ENCODE data around the gene SYN1. TPM values are rescaled to one million over a fixed set of nuclear protein-coding genes. Genes with fewer than 3 reads are reported as not detected.

SYN1 gene
- total RNA-seq, 1 donor from 2014 or later, result not detected

GRCh38 chrX:47556045-47556623, 63.5 kb downstream of the SYN1 start:
- DNase-seq (peak; percentile 60), ATAC-seq (ENCODE audit: low read depth) (peak; percentile 84)
- peak overlapping the region; percentile 93 for H3K4me3 Mint-ChIP-seq
- H3K4me1 Mint-ChIP-seq, result peaks cover 21% of the 10 kb centered on the region
- H3K36me3 Mint-ChIP-seq (ENCODE audit: low read depth), result peaks cover 4% of the 10 kb centered on the region
- no peak for TF ChIP-seq CTCF (IDR thresholded peaks at IDR 0.05)
- H3K27me3 Mint-ChIP-seq, result no peaks in the 10 kb centered on the region
- intact Hi-C loops (cut with micrococcal nuclease), result no loop called here
- POLR2A ChIA-PET, result interaction anchor here (0.6 to 1.5 kb wide), 14 partner anchors 11 to 1487 kb away, joined by 3 to 10 read pairs (median 4); partner anchors contain the start of genes ELK1, NDUFB11, RBM10 and TFE3
- CTCF ChIA-PET, result interaction anchor here (1.1 kb wide), 1 partner anchor 16 kb away, joined by 3 read pairs; no protein-coding TSS in a partner anchor
- H3K9me3 Mint-ChIP-seq, result no peaks in the 10 kb centered on the region
- H3K27ac Mint-ChIP-seq, result peak overlapping the region; percentile 96

GRCh38 chrX:47543496-47543895, 76.2 kb downstream of the SYN1 start:
- ATAC-seq (ENCODE audit: low read depth) (no peak), DNase-seq (no peak)
- ChIA-PET POLR2A (no interaction called here), CTCF (no interaction called here)
- peaks cover 2% of the 10 kb centered on the region for H3K27me3 Mint-ChIP-seq
- H3K4me1 Mint-ChIP-seq, result no peaks in the 10 kb centered on the region
- intact Hi-C loops (cut with micrococcal nuclease), result no loop called here
- no peak for TF ChIP-seq CTCF (IDR thresholded peaks at IDR 0.05)
- H3K36me3 Mint-ChIP-seq (ENCODE audit: low read depth), result no peaks in the 10 kb centered on the region
- no peak overlapping the region for H3K4me3 Mint-ChIP-seq
- H3K27ac Mint-ChIP-seq, result no peak overlapping the region
- H3K9me3 Mint-ChIP-seq, result no peaks in the 10 kb centered on the region

GRCh38 chrX:47540754-47541538, 78.7 kb downstream of the SYN1 start:
- no peak for ATAC-seq (ENCODE audit: low read depth)
- intact Hi-C loops (cut with micrococcal nuclease), result loop anchor here (2.0 kb wide), 1 partner anchor 210 kb away; no protein-coding TSS in a partner anchor
- H3K36me3 Mint-ChIP-seq (ENCODE audit: low read depth), result no peaks in the 10 kb centered on the region
- ChIA-PET POLR2A (no interaction called here), CTCF (interaction anchor here (1.5 kb wide), 1 partner anchor 15 kb away, joined by 3 read pairs; no protein-coding TSS in a partner anchor)
- H3K9me3 Mint-ChIP-seq, result no peaks in the 10 kb centered on the region
- no peak overlapping the region for H3K27ac Mint-ChIP-seq
- H3K27me3 Mint-ChIP-seq, result peaks cover 2% of the 10 kb centered on the region
- no peak overlapping the region for H3K4me3 Mint-ChIP-seq
- no peak for TF ChIP-seq CTCF (IDR thresholded peaks at IDR 0.05)
- no peak for DNase-seq
- no peaks in the 10 kb centered on the region for H3K4me1 Mint-ChIP-seq

GRCh38 chrX:47539860-47540259, 79.8 kb downstream of the SYN1 start:
- CTCF ChIA-PET, result interaction anchor here (1.5 kb wide), 1 partner anchor 16 kb away, joined by 3 read pairs; no protein-coding TSS in a partner anchor
- TF ChIP-seq CTCF (IDR thresholded peaks at IDR 0.05), result no peak

GRCh38 chrX:47530049-47530448, 89.6 kb downstream of the SYN1 start:
- no peak for TF ChIP-seq CTCF (IDR thresholded peaks at IDR 0.05)
- H3K4me3 Mint-ChIP-seq, result no peak overlapping the region
- POLR2A ChIA-PET, result interaction anchor here (0.6 to 0.7 kb wide), 2 partner anchors 26 to 43 kb away, joined by 6 to 8 read pairs; no protein-coding TSS in a partner anchor
- CTCF ChIA-PET, result no interaction called here
- no peaks in the 10 kb centered on the region for H3K36me3 Mint-ChIP-seq (ENCODE audit: low read depth)
- H3K27ac Mint-ChIP-seq, result no peak overlapping the region
- DNase-seq (no peak), ATAC-seq (ENCODE audit: low read depth) (peak; percentile 74)
- peaks cover 3% of the 10 kb centered on the region for H3K4me1 Mint-ChIP-seq
- no peaks in the 10 kb centered on the region for H3K9me3 Mint-ChIP-seq
- no peaks in the 10 kb centered on the region for H3K27me3 Mint-ChIP-seq
- intact Hi-C loops (cut with micrococcal nuclease), result no loop called here

More at GRCh38 chrX:47539860-47540259, 79.8 kb downstream of the SYN1 start:
- POLR2A ChIA-PET, result interaction anchor here (0.5 kb wide), 1 partner anchor 12 kb away, joined by 10 read pairs; no protein-coding TSS in a partner anchor
- DNase-seq (no peak), ATAC-seq (ENCODE audit: low read depth) (no peak)
- H3K4me1 Mint-ChIP-seq, result no peaks in the 10 kb centered on the region
- intact Hi-C loops (cut with micrococcal nuclease), result loop anchor here (2.0 kb wide), 1 partner anchor 211 kb away; no protein-coding TSS in a partner anchor
- no peaks in the 10 kb centered on the region for H3K9me3 Mint-ChIP-seq
- no peaks in the 10 kb centered on the region for H3K36me3 Mint-ChIP-seq (ENCODE audit: low read depth)
- H3K27me3 Mint-ChIP-seq, result peaks cover 2% of the 10 kb centered on the region
- no peak overlapping the region for H3K27ac Mint-ChIP-seq
- no peak overlapping the region for H3K4me3 Mint-ChIP-seq

All from activated B cell treated with CpG ODN at 0.5 μM for 24 hours (primary cell).